ENCODE measurements around the gene TRPM8. TPM values are rescaled to one million over a fixed set of nuclear protein-coding genes. Genes with fewer than 3 reads are reported as not detected.
A peak's percentile ranks its signal among the peaks of the same experiment; 100 is the strongest.

The TRPM8 gene
- total and polyA plus RNA-seq, 2 of the 8 experiments (the other 6 are each of a cell fraction or from before 2014, with no cell fraction given) = 0.18 to 0.54 TPM

- TF ChIP-seq EZH2 (IDR thresholded peaks at IDR 0.05; ENCODE audit: low read depth, low read length, severe bottlenecking) (no peak), KDM1A (IDR thresholded peaks at IDR 0.05; ENCODE audit: borderline replicate concordance, low read length) (no peak), ASH2L (IDR thresholded peaks at IDR 0.05; ENCODE audit: low read length) (peak; percentile 67), SRF (IDR thresholded peaks at IDR 0.05; ENCODE audit: low read depth, low read length) (peak; percentile 54; the same call in 1 of the 2 replicates), YY1 (IDR thresholded peaks at IDR 0.05; ENCODE audit: low read depth, low read length) (no peak), MAX (IDR thresholded peaks at IDR 0.05) (no peak; the same call in none of the 2 replicates)
- TF ChIP-seq, protein P1, sequence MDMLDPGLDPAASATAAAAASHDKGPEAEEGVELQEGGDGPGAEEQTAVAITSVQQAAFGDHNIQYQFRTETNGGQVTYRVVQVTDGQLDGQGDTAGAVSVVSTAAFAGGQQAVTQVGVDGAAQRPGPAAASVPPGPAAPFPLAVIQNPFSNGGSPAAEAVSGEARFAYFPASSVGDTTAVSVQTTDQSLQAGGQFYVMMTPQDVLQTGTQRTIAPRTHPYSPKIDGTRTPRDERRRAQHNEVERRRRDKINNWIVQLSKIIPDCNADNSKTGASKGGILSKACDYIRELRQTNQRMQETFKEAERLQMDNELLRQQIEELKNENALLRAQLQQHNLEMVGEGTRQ (IDR thresholded peaks at IDR 0.05; ENCODE audit: low read length) = no peak
Measured at GRCh38 chr2:233867993-233868532, 49.1 kb upstream of the TRPM8 start, which contains the start of gene MSL3B (continued).
